ENCODE measurements around the gene DMAC2. TPM values are rescaled to one million over a fixed set of nuclear protein-coding genes. Genes with fewer than 3 reads are reported as not detected.

DMAC2 gene
- total and polyA plus RNA-seq, 2 donors (not counting 3 experiments of a cell fraction or from before 2014, with no cell fraction given), result 65.4 to 137 TPM

DNA sequence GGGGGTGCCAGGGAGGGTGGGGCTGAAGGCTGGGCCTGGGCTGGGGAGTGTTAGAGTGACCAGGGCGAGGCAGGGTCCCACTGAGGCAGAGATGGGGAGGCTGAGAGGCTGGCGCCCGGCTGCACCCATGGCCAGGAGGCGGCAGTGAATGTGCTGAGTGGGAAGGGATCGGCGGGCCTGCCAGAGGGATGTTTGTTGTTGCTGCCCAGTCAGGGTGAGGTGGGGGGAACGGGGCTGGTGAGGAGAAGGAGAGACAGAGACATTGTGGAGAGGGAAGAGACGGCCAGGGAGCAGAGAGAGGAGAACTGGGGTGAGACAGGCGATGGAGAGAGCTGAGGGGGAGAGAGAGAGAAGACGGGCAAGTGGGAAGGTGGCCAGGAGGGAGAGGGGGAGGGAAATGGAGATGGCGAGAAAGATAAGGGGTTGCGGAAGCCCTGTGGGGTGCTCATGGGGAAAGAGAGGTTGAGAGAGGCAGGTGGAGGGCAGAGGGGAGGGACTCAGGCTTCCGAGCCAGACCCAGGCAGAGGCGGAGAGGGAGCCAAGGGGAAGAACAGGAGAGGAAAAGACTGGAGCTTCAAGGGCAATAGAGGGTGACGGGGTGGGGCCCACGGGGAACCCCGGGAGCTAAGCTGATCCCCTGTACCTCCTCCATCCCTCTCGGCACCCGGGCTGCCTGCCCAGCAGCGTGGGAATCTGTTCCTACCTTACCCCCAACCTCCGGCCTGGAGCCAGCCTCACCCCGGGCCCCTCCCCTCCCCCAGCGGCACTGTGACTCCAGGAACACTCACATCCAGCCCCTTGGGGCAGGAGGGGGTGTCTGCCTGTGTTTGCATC is 11.8 kb downstream of the DMAC2 start:
- H3K9me1 ChIP-seq (replicated peaks; ENCODE audit: control insufficient read depth, extremely low read depth, insufficient read depth, low read length), result no peaks in the 10 kb centered on the region
- ChIA-PET POLR2A (interaction anchor here (0.5 kb wide), 1 partner anchor 80 kb away, joined by 3 read pairs; no protein-coding TSS in a partner anchor), CTCF (interaction anchor here (0.9 to 4.1 kb wide), 11 partner anchors 11 to 1953 kb away, joined by 3 to 17 read pairs (median 5); partner anchors contain the start of gene DMAC2)
- DNase-seq (ENCODE audit: low read depth, low spot score) (peak; percentile 28), FAIRE-seq (no peak)
- peak overlapping the region; percentile 40 for H3K4me2 ChIP-seq (ENCODE audit: insufficient read depth, low read length)
- peak overlapping the region; percentile 73 for H2AFZ ChIP-seq (ENCODE audit: low read depth, low read length)
- H3K9ac ChIP-seq (replicated peaks; ENCODE audit: extremely low read depth, insufficient read depth, low read length), result peak overlapping the region; percentile 12
- peaks cover 0 to 24% of the 10 kb centered on the region in 2 experiments for H3K36me3 ChIP-seq (ENCODE audit: control insufficient read depth in 2 of 2, extremely low read depth in 1 of 2, insufficient read depth in 2 of 2, low read length in 2 of 2)
- TF ChIP-seq GATA2 (IDR thresholded peaks at IDR 0.05; ENCODE audit: insufficient read depth, insufficient read length, low read depth, low read length), result peak; percentile 74
- TF ChIP-seq, protein P1, sequence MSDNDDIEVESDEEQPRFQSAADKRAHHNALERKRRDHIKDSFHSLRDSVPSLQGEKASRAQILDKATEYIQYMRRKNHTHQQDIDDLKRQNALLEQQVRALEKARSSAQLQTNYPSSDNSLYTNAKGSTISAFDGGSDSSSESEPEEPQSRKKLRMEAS (IDR thresholded peaks at IDR 0.05; ENCODE audit: insufficient read depth, insufficient read length), result no peak
- no peak for TF ChIP-seq FOS (IDR thresholded peaks at IDR 0.05; ENCODE audit: borderline replicate concordance, insufficient read depth, low read length)
- no peak for TF ChIP-seq JUN (IDR thresholded peaks at IDR 0.05; ENCODE audit: borderline replicate concordance, insufficient read depth, insufficient read length, low read depth)
- TF ChIP-seq CTCF (IDR thresholded peaks at IDR 0.05; ENCODE audit: extremely low read depth in 1 of 2, insufficient read depth in 1 of 2, low read depth in 1 of 2, low read length in 2 of 2), result peak in 1 of 2 donors; percentile 5
- TF ChIP-seq POLR2A (IDR thresholded peaks at IDR 0.05; ENCODE audit: low read depth, low read length), result no peak
- H3K4me1 ChIP-seq (ENCODE audit: control insufficient read depth, extremely low read depth, insufficient read depth, low read length), result peaks cover 25% of the 10 kb centered on the region
- intact Hi-C loops (cut with micrococcal nuclease), result loop anchor here (1.0 to 2.0 kb wide), 3 partner anchors 31 to 74 kb away; partner anchors contain the start of genes B9D2, BCKDHA and EXOSC5
- peak overlapping the region; percentile 29 for H3K27ac ChIP-seq (ENCODE audit: insufficient read depth, low read depth, low read length)
- H3K27me3 ChIP-seq (ENCODE audit: control insufficient read depth in 2 of 2, insufficient read depth in 2 of 2, low read length in 2 of 2), result no peaks in the 10 kb centered on the region
- H3K79me2 ChIP-seq (ENCODE audit: control insufficient read depth, insufficient read depth, low read length), result peaks cover 5% of the 10 kb centered on the region
- H3K9me3 ChIP-seq (replicated peaks; ENCODE audit: control insufficient read depth, insufficient read depth, low read length), result no peaks in the 10 kb centered on the region
- H4K20me1 ChIP-seq (replicated peaks; ENCODE audit: control insufficient read depth, extremely low read depth, insufficient read depth, low read length), result no peaks in the 10 kb centered on the region
- dilution Hi-C loops (cut with MboI; ENCODE audit: extremely low pct_ligation_motif_present, low sequenced_read_pairs), result no loop called here
- peak overlapping the region in 1 of 3 experiments; percentile 41 for H3K4me3 ChIP-seq (replicated peaks in 1 of 3; ENCODE audit: insufficient read depth in 1 of 3, low read depth in 1 of 3, low read length in 3 of 3)
- BruUV-seq (replicated peaks), result no TSS peak

Data from endothelial cell of umbilical vein (primary cell).